Esophagus mucosa (tissue), 1 donor: ENCODE results near the gene ISCA1. TPM values are rescaled to one million over a fixed set of nuclear protein-coding genes. Genes with fewer than 3 reads are reported as not detected.
"Not testable (repeated sequence)": the region's sequence is repeated elsewhere in the genome, so short reads cannot be mapped to it uniquely, and the experiment has no call there.

Experiments used
- ATAC-seq: fragments of 200-7000 bp; cut with Tn5 transposase; one replicate; pipeline ENCODE4 v1.9.1; 2020
- total RNA-seq: library from RNA; stranded (reverse); gene quantifications from one replicate; pipeline ENCODE4 v1.2.4, GENCODE V29; 2023
- donor health status: DM: yes; HTN: yes; CAD: no.

ISCA1 gene
- total RNA-seq: 15.4 TPM

DNA sequence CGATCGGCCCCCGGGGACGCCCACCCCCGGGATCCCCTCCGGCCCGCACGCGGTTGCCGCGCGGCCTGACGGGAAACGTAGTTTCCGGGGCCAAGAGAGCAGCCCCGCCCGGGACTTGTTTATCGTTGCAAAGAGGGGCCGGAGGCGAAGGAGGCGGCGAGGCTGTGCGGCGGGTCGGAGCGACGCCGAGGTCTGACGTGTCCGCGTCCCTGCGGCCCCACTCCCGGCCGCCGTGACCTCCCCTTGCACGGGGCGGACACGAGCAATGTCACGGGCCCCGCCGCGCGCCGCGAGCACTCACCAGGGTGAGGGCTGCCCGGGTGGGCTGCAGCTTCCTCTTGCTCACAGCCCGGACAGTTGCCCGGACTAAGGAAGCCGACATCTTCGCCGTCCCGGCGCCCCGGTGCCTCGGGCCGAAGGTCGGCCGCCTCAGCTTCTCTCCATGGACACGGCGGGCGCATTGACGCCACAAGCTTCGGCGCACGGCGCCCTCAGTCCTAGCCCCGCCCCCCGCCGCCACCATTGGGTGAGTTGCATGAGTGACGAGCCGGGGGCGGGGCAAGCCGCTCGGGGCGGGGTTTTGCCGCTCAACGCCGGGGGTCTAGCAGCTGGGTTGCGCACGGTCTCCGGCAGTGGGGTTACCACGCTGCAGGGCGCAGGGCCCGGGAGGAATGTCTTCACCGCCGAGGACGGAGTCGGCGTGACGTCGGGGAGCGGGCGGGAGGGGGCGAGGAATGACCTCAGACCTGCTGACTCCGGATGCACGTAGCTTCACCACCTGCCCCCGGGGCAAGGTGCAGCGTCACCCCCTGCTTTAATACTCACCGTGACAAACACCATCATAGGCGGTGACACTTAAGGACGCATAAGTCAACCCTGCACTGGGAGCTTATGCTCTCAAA, at the start of gene ISCA1:
Gene ISCA1 (minus strand): TSS at position 462 of the 902 bp plus-strand sequence. CDS start 80 bp downstream, at position 382.
- ATAC-seq: peak; percentile 94

DNA sequence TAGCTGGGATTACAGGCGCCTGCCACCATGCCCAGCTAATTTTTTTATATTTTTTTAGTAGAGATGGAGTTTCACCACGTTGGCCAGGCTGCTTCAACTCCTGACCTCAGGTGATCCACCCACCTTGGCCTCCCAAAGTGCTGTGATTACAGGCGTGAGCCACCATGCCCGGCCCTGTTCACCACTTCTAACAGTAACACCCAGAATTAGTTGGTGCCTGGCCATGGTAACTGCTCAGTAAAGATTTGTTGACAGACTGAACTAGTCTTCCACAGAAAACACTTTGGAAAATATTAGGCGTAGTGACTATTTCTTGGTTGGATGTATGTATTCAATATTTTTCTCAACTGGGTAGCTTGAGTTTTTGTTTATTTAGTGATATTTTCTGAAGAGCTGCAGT, 47.8 kb upstream of the ISCA1 start:
- no peak for ATAC-seq

DNA sequence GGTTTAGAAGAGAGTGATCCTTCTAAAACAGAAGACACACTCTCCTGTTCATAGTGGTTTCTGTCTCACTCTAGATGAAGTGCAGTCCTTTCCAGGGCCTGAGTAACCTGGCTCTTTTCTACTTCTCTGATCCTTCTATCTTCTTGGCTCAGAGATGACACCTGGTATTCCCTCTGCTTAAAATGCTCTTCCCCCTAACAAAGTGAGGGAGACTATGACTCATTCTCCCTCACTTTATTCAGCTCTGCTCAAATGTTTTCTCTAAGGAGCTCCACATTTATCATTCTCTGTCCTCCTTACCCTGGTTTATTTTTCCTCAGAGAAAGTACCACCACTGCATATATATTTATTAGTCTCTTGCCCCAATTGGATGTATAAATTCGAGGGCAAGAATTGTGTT, 47.3 kb upstream of the ISCA1 start:
- ATAC-seq: no peak

DNA sequence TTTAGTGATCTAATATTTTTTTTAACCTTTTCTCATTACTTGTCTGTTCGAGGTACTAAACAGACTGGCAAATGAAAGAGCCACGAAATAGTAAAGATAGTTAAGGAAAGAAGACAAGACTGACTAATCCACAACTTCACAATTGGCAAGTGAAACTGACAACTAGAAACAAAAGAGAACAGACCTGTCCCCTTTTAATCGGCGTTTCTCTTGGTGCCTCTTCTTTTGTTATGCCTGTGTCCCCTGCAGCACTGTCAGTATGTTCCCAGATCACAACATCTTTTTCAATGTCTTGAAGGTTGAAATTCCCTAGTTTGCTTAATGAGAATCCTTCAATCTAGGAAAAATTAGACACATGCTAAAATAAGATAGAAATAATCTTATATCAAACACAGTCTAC, 45.8 kb upstream of the ISCA1 start:
- no peak for ATAC-seq

DNA sequence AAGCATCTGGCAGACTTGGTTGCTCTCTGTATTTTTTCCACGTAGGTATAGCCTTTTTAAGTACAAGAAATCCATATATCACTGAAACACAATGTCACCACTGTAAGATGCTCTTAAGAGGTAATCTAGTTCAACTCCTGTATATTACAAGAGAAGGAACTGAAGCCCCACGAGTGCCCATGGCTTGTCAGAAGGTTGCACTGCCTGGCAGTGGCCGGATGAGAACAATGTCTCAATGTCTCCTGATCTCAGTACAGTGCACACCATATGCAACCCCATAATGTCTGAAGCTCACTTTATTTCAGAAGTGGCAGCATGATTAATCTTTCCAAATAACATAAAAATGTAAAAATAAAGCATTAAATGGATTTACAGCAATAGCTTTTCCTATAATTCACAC, 44.2 kb upstream of the ISCA1 start:
- no peak for ATAC-seq

DNA sequence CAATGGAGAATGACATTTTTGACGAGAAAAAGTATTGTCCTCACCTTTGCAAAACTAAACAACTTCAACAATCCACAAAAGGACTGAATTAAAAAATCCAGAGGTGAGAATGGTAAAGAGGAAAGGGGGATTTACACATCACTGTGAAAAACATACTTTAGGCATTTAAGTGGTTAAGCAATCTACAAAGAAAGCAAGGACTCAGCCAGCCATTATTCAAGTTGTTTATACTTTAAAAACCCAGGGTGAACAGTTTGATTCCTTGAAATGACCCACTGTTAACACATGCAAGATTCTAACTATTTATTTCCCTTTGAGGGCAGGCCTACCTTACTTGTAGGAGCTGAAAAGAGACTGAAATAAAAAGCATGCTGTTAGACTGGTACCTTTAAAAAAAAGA, 42.6 kb upstream of the ISCA1 start:
- ATAC-seq: no peak

DNA sequence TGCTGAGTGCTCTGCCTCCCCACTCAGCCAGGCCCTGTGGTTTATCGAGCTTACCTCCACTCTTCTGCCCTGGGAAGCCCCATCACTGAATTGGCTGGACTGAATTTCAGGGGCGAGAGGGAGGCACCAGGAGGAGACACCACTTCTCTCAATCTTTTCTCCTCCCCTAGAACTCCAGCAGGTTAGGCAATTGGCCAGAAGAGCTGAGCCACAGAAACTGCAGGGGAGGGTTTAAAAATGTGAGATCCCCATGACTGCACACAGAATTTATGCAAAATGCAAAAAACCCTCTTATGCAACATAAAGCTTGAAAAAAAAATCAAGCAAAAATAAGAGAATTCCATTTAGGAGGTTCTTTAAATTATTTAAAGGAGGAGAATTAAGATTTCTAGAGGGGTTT, 42.0 kb upstream of the ISCA1 start:
- ATAC-seq: no peak

DNA sequence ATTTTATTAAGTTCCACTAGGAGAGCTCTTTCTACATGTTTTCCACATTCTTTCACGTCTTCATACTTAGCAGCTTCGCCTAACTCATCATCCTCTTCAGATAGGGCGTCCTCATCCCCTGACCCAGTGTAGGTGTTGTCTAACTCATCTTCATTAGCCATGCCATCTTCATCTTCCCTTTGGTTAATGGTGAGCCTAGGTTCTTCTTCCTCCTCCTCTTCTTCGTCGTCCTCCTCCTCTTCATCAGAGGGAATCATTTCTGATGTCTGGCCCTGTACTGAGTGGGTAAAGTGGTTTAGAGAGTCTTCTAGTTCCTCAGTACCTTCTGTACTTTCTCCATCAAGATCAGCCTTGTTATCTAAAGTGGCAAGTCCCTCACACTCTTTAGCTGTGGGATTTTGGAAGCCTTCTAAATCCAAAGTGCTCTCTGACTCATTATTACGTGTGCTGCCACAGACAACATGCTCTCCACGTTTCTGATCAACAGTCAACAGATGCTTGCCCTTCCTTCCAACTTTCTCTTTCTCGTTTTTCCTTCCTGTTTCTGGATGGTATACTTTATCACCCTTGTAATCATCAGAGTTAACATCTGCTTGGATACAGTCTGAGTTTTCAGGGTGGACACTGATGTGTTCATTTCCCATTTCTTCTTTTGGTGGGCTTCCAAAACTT, 40.8 kb upstream of the ISCA1 start:
- ATAC-seq: peak; percentile 60

DNA sequence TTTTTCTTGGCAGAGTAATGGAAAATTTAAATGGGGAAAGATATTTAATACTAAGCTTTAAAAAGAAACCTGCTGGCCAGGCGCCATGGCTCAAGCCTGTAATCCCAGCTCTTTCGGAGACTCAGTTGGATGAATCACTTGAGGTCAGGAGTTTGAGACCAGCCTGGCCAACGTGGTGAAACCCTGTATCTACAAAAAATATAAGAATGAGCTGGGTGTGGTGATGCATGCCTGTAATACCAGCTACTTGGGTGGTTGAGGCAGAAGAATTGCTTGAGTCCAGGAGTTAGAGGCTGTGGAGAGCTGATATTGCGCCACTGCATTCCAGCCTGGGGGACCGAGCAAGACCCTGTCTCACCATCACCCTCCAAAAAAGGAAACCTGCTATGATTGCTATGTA, 39.0 kb upstream of the ISCA1 start:
- peak; percentile 73 for ATAC-seq

DNA sequence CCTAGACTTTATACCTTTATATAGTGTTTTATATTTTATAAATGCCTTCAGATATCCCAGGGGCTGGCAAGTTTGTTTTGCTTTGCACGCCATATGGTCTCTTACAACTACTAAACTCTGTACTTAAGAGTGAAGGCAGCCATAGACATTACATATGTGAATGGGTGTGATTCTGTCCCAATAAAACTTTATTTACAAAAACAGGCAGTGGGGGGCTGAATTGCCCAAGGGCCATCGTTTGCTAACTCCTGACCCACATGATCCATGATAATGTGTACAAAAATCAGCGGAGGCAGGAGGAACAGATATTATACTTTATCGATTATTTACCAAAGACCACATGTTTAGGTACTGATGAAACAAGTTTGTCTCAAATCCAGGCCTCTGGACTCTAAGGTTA, 35.8 kb upstream of the ISCA1 start:
- no peak for ATAC-seq

DNA sequence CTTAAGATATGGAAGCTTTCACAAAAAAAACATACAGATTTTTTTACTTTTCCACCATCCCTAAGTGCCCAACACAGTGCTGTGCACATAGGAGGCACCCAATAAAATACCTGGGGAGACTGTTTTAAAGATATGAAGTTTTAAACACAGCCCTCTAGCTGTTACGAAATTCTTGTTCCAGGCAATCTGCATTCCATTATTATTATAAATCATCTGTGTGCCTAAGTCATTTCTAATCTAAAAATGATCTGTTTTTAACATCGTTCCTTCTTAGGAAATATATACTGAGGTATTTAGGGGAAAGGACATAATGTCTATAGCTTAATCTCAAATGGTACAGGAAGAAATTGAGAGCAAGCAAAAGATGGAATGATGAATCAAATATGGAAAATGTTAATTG, 32.7 kb upstream of the ISCA1 start:
- no peak for ATAC-seq

DNA sequence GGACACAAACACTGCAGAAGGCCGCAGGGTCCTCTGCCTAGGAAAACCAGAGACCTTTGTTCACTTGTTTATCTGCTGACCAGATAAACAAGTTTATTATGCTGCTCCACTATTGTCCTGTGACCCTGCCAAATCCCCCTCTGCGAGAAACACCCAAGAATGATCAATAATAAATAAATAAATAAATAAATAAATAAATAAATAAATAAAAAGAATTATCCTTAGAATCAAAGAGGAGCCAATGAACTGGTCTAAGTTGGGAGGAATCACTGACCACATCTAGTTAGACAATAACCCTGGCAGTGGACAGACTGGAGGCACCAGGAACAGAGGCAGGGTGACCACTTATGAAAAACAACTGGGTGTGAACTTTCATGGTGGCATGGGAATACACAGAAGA, 30.6 kb upstream of the ISCA1 start:
- not testable (repeated sequence) for ATAC-seq

DNA sequence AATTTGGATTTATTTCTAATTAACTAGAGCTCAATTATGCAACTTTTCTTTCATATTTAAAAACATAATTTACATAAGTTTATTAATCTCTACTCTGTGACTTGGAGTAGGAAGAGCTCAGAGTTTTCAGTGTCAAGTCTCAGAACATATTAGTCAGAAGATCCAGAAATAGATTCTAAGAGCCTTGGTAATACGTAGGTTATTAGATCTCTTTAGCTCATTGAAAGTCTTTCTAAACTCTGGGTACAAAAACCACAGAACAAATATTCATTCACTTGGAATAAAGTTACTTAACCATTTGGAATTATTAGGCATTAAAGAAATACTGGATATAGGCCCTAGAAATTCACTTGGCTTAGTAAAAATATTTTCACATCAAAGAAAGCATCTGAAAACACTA, 26.3 kb upstream of the ISCA1 start:
- no peak for ATAC-seq

DNA sequence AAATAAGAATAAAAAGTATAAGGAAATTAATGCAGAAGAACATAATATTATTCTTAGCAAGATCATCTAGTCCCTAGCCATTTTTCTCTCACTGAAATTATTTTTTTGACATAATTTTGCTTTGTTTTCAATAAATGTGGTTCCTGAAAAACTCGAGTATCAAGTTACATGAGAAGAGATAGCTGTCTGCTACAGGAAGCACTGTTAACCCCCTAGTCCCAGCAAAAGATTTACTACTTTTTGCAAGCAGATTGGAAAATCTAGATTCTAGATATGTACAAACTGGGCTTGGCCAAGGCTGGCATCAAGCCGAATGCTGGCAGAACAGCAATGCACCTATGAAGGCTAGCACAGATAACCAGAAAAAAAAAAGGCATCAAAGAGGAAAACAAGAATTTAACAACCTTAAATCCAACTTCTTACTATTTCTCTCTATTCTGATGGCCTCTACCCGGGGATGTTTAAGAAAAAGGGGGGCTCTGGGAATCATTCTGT, 21.9 kb upstream of the ISCA1 start:
- no peak for ATAC-seq

DNA sequence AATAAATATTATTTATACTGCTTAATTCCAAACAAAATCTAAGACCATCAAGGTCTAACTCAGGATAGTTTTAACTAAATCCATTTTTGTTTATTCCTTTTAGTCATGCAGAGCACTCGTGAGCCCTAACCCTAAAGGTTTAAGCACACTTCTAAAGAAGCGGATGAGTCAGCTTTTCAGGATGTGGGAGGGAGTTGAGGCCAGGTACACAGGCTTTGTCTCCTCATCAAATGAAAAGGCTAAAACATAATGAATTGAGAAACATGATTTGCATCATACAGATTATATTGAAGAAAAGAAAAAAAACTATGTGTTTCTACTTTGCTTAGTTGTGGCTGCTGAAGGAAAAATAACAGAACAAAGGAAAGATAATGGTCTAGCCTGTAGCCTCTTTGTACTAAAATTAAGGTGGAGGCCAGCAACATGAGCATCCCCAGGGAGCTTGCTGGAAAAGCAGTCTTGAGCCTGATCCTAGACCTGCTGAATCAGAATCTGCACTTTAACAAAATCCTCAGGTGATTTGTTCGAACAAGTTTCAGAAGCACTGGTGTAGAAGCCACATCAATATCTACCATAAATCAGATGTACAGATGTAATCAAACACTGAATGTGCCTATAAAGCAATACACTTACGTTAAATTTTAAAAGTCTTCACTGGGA, 21.1 kb upstream of the ISCA1 start:
- ATAC-seq: peak; percentile 86

DNA sequence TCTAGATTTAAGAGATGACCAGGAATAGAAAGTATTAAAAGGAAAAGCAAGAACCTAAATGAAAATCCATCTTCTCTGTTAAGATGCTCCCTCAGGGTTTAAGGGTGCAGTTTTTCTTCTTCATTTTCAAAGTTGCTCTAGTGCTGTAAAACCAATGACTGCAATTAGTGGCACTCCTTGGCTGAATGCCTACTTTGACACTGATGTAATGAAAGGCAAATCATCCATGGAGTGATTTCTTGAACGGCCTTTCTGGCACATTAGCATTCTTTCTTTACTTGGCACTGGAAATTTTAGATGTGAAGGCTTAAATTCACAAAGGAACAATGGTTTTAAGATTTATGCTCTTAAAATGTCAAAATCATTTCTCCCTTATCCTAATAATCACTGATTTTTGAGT, 19.3 kb upstream of the ISCA1 start:
- ATAC-seq: no peak

DNA sequence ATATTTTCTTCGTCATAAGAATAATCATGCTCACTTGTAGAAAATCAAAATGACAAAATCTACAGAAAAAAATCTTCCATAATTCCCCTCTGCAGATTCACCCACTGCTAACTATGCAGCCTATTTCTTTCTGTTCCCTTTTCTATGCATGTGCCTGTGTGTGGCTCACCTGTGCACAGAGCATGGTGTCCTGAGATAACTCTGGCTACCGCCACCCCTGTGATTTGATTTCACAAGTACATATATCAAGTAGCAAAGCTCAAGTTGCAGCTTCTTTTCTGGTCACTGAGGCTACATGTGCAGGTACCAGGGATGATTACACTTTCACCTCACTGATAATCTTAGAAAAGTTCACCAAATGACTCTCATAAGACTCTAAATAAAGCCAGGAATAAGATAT, 18.4 kb upstream of the ISCA1 start:
- no peak for ATAC-seq

DNA sequence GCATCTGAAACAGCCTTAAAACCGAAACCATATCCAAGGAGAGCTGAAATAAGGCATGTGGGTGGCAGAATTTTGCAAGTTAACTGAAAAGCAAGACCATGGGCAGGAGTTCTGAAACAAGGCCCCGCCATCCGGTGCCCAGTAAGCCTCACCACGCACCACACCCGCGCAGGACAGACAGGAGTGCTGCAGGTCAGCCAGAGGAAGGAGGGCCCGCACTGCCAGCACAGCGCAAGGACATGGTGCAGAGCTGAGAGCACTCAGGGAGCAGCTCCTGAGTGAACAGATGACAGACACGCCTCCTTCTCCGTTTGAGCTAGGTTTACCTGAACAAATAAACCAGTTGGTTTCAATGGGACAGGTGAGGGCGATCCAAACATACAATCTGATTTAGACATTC, 16.5 kb upstream of the ISCA1 start:
- no peak for ATAC-seq

DNA sequence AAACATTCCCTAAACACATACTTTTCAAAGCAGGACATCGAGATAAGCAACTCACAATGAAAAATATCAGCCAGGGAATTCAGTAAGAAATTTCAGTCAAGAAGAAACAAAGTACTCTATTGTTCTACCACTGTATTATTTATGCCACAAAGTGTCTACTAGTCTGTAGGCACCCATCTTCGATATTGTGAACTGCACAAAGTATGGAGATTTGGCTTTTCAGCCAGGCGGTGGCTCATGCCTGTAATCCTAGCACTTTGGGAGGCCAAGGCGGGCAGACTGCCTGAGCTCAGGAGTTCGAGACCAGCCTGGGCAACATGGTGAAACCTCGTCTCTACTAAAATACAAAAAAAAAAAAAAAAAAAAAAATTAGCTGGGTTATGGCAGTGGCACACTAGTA, 8.0 kb upstream of the ISCA1 start:
- ATAC-seq: not testable (repeated sequence)

DNA sequence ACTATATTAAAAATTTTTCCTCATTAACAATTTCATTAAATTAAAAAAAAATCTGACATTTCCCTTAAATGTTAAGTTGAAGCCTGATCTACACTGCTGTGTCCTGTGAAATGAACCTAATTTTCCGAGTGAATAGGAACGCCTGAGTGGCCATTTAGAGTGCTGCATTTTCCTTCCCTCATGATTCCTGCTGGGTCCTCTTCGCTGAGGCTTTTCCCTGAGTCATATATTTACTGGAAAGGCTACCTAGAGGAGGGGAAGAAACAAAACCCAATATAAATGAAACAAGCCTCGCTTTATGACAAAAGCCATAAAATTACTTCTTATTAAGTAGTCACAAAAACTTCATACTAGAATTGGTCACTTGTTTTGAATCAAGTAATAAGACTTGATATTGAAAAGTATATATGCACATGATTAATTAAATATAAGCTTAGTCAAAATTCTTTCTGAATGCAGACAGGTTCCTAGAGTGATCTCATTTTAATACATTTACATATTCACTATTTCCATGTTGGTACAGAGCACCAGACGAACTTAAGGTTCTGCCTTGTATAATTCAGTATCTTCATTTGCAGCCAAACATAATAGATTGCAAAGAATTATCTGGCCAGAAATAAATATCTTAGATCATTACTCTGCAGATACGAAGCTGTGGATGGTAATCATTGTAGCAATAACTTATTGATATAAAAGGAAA, 6.3 kb upstream of the ISCA1 start:
- no peak for ATAC-seq

DNA sequence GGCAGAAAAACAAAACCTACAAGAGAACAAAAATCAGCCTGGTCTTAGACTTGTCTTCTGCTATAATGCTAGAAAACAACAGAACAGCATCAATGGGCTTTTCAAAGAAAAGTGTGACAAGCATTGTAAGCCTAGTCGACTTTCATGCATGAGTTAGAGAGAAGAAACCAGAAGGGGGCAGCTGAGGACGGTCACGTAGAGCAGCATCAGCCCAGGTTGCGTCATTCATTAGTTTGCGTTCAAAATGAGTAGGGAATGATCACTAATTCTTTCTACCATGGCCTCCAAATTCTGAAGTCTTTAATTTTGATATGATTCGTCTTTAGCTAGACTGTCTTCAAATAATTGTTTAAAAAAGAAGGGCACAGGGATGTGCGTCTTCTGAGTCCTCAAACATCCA, 4.7 kb upstream of the ISCA1 start:
- ATAC-seq: no peak

DNA sequence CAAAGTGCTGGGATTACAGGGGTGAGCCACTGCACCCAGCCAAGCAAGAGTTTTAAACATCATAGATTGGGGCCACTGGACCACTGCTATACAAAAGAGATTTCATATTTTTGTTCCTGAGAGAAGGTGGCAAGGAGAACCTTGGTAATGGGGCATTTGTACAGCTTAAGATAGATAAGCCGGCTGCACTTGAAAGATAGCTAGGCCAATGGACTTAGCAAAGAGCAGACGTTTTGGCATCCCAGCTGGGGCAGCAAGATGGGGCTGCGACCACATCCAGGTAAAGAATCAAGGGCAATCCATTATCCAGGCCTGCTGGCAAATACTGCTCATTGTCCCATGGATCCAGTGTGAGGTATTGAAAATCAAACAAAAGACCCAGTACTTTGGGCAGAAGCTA, 3.9 kb upstream of the ISCA1 start:
- ATAC-seq: no peak

DNA sequence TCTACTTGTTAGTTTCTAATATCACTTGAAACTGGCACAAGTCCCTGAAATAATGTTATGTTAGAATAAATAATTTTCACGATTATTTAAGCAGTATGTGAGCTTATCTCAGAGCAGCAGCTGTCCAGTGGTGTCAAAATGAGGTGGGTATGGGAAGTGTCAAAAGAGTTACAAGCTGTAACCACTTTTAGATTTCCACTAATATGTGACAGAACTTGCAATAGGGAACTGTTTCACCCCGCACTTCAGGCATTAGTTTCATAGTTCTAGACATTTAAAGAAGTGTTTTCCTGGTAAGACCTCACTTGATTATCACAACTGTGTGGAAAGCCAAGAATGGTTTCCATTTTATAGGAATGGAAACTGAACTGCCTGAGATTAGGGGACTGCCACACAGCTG, 2.9 kb upstream of the ISCA1 start:
- ATAC-seq: no peak
